ENCODE measurements around the gene GGT6. TPM values are rescaled to one million over a fixed set of nuclear protein-coding genes. Genes with fewer than 3 reads are reported as not detected.
A peak's percentile ranks its signal among the peaks of the same experiment; 100 is the strongest.

Gene GGT6
- total and polyA plus RNA-seq, 2 of the 13 experiments (the other 11 are each of a cell fraction or from before 2014, with no cell fraction given), result 0.16 to 0.80 TPM

- TF ChIP-seq ZNF574 (CRISPR knock-in tag; IDR thresholded peaks at IDR 0.05) (0 out of 2 replicates have a peak, but pooled peaks have one; percentile 1), POLR2AphosphoS5 (IDR thresholded peaks at IDR 0.05; ENCODE audit: low read depth, low read length) (no peak), HCFC1 (IDR thresholded peaks at IDR 0.05; ENCODE audit: low read depth, low read length) (no peak), SP2 (CRISPR knock-in tag; IDR thresholded peaks at IDR 0.05) (no peak), ISL2 (CRISPR knock-in tag; IDR thresholded peaks at IDR 0.05) (no peak), ZNF121 (CRISPR knock-in tag; IDR thresholded peaks at IDR 0.05) (no peak), ZNF274 (CRISPR knock-in tag; IDR thresholded peaks at IDR 0.05) (no peak), TCF7 (IDR thresholded peaks at IDR 0.05; ENCODE audit: low read depth) (no peak), ZNF230 (CRISPR knock-in tag; IDR thresholded peaks at IDR 0.05) (no peak), TEAD3 (CRISPR knock-in tag; optimal IDR thresholded peaks at IDR 0.05; ENCODE audit: borderline replicate concordance) (peak; percentile 32), ZNF382 (CRISPR knock-in tag; IDR thresholded peaks at IDR 0.05; ENCODE audit: borderline replicate concordance) (no peak), PHF20 (CRISPR knock-in tag; IDR thresholded peaks at IDR 0.05) (no peak), NR2F1 (CRISPR knock-in tag; IDR thresholded peaks at IDR 0.05) (no peak), ZEB1 (IDR thresholded peaks at IDR 0.05; ENCODE audit: insufficient replicate concordance, low read depth) (peak; percentile 25), ZNF775 (CRISPR knock-in tag; IDR thresholded peaks at IDR 0.05; ENCODE audit: borderline replicate concordance) (no peak), HNF1B (CRISPR knock-in tag; IDR thresholded peaks at IDR 0.05) (0 out of 2 replicates have a peak, but pooled peaks have one; percentile 41), POGZ (CRISPR knock-in tag; IDR thresholded peaks at IDR 0.05) (no peak), TFDP1 (CRISPR knock-in tag; IDR thresholded peaks at IDR 0.05; ENCODE audit: borderline replicate concordance) (no peak), PRPF4 (IDR thresholded peaks at IDR 0.05; ENCODE audit: low read depth, low read length, poor library complexity, severe bottlenecking) (no peak), POLR2AphosphoS2 (IDR thresholded peaks at IDR 0.05; ENCODE audit: low read depth, low read length) (no peak), TRIM24 (CRISPR knock-in tag; IDR thresholded peaks at IDR 0.05) (no peak), FOXC1 (CRISPR knock-in tag; IDR thresholded peaks at IDR 0.05; ENCODE audit: borderline replicate concordance) (no peak), PHF21A (CRISPR knock-in tag; IDR thresholded peaks at IDR 0.05) (0 out of 2 replicates have a peak, but pooled peaks have one; percentile 26), HES4 (CRISPR knock-in tag; IDR thresholded peaks at IDR 0.05; ENCODE audit: borderline replicate concordance) (no peak), FLYWCH1 (CRISPR knock-in tag; IDR thresholded peaks at IDR 0.05) (no peak), ZBTB7A (CRISPR knock-in tag; IDR thresholded peaks at IDR 0.05) (no peak), SMC3 (IDR thresholded peaks at IDR 0.05; ENCODE audit: low read length) (peak; percentile 82), U2AF1 (optimal IDR thresholded peaks at IDR 0.05; ENCODE audit: low read depth, low read length) (no peak), SALL1 (CRISPR knock-in tag; IDR thresholded peaks at IDR 0.05) (0 out of 2 replicates have a peak, but pooled peaks have one; percentile 14)
These were observed 6.4 kb upstream of the GGT6 start (continued) for GRCh38 chr17:4566785-4567184.
